Dendritic cell treated with granulocyte-macrophage colony-stimulating factor and Interleukin-4, amounts not matched to agents 40 ng/mL and 50 ng/mL, for 4 days (primary cell): Measurements from ENCODE around the gene TMEM212.

Source experiments
- H3K27ac Mint-ChIP-seq: one replicate; pipeline ENCODE4 v1.8.0; 2022; ENCODE audit warnings: mild to moderate bottlenecking, mixed read lengths
- H3K27me3 Mint-ChIP-seq: one replicate; pipeline ENCODE4 v1.8.0; 2022; ENCODE audit warnings: mild to moderate bottlenecking, mixed read lengths
- H3K36me3 Mint-ChIP-seq: one replicate; pipeline ENCODE4 v1.8.0; 2022; ENCODE audit warnings: low read depth, mixed read lengths
- H3K4me1 Mint-ChIP-seq: one replicate; pipeline ENCODE4 v1.8.0; 2022; ENCODE audit warnings: low read depth, mixed read lengths
- H3K4me3 Mint-ChIP-seq: one replicate; pipeline ENCODE4 v1.8.0; 2022; ENCODE audit warnings: mild to moderate bottlenecking, moderate library complexity, mixed read lengths
- H3K9me3 Mint-ChIP-seq: one replicate; pipeline ENCODE4 v1.8.0; 2022; ENCODE audit warnings: mixed read lengths
- intact Hi-C: fragments of 100-400 bp; cut with micrococcal nuclease; formaldehyde crosslinking; loops from one replicate; pipeline ENCODE4 v1.15.0; 2022

TMEM212 gene

DNA sequence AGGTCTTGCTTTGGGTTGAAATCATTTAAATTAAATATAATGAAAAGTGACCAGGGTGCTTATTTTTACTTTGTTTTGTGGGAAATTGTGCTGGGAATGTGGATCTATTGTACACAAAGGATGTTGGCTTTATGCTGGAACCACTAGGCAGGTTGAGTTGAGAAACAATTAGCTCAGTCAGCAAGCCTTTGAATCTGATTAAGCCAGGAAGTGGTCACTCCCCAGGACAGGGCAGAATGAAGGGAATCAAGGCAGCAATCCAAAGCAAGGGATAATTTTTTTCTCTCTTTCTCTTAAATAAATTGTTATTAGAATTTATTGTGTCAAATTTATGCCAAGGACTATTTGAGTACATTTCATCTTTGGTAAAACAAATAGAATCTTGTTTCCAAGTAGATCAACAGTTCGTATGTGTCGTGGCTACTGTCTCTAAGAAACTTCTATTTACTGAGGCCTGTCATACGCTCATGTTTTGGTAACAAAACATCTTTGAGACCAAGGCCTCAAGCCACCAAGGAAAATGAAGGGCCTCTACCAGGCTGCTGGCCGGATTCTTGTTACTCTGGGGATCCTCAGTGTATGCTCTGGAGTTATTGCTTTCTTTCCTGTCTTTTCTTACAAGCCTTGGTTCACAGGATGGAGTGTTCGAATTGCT lies at the start of gene TMEM212:
TSS of gene TMEM212 (plus strand) at position 486 of the 655 bp plus-strand sequence. CDS start at position 521, 35 bp downstream.
- H3K36me3 Mint-ChIP-seq = no peaks in the 10 kb centered on the region
- intact Hi-C loops = no loop called here
- H3K27ac Mint-ChIP-seq = no peak within 1 kb of the TSS
- no peaks in the 10 kb centered on the region for H3K9me3 Mint-ChIP-seq
- no peak within 1 kb of the TSS for H3K4me3 Mint-ChIP-seq
- peaks cover 3% of the 10 kb centered on the region for H3K27me3 Mint-ChIP-seq
- peaks cover 18% of the 10 kb centered on the region for H3K4me1 Mint-ChIP-seq

DNA sequence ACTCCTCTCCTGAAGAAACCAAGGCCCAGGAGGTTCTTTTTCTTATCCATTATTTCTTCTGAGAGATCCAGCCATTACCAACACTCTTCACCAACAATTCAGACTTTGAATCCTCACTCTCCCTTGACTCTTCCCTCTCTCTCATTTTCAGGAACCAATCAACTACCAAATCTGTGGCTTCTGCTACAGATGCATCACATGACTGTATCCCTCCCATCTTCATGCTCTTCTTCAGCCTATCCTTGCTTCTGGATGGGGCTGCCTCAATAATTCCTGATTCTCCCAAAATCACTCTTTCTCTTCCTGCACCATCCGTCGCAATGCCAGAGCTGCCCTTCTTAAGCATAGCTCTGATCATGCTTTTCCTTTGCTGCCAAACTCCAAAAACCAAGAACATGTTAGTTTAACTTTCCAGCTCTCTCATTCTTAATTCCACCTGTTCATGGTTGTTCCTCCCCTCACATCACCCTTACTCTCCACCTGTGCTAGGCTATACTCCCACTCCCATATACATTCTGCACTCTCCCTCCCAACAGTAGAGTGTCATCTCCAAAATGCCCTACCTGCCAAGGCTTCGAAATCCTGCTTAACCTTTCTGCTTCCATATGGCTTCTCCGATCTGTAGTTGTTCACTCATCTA lies 46.4 kb upstream of the TMEM212 start:
- H3K27ac Mint-ChIP-seq = no peak overlapping the region
- H3K4me3 Mint-ChIP-seq = no peak overlapping the region
- H3K9me3 Mint-ChIP-seq = no peaks in the 10 kb centered on the region
- intact Hi-C loops = no loop called here
- no peaks in the 10 kb centered on the region for H3K27me3 Mint-ChIP-seq
- peaks cover 11% of the 10 kb centered on the region for H3K4me1 Mint-ChIP-seq
- H3K36me3 Mint-ChIP-seq = no peaks in the 10 kb centered on the region

DNA sequence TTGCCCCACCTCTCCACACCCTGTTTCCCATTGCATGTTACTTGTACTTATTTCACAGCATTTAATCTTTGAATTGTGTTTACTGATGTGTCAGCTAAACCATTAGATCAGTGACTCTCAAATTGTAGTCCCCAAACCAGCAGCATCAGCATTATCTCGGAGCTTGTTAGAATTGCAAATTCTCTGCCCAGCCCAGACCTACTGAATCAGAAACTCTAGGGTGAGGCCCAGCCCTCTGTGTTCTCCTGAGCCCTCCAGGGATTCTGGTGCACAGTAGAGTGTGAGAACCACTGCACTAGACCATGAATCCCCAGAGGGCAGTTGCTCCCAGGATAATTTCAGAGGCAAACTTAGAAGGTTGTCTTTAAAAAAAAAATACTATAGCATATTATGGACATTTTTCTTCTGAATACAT lies 45.9 kb upstream of the TMEM212 start:
- Mint-ChIP-seq H3K9me3 (no peaks in the 10 kb centered on the region), H3K27me3 (no peaks in the 10 kb centered on the region), H3K4me3 (no peak overlapping the region), H3K36me3 (no peaks in the 10 kb centered on the region), H3K4me1 (peaks cover 8% of the 10 kb centered on the region), H3K27ac (no peak overlapping the region)
- intact Hi-C loops = no loop called here

GRCh38 chr3:171797873-171798272 lies 45.3 kb upstream of the TMEM212 start:
- Mint-ChIP-seq H3K27me3 (no peaks in the 10 kb centered on the region), H3K36me3 (no peaks in the 10 kb centered on the region), H3K27ac (no peak overlapping the region), H3K4me1 (peaks cover 8% of the 10 kb centered on the region), H3K9me3 (no peaks in the 10 kb centered on the region), H3K4me3 (no peak overlapping the region)
- intact Hi-C loops = no loop called here

DNA sequence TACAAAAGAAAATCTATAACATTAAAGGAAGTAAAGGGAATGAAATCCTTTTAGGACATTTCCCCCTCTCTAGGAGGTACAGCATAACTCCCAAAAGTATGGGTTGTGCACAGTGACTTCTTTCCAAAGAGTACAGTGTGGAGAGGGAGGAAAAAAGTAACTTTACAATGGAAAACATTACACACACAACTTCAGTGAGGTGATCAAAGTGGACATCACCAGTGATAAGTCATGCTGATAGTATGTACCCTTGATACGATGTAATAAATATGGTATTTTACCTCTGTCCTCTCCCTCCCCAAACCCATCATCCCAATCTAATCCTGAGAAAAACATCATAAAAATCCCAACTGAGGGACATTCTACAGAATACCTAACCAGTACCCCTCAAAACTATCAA lies 43.6 kb upstream of the TMEM212 start:
- Mint-ChIP-seq H3K27ac (no peak overlapping the region), H3K27me3 (no peaks in the 10 kb centered on the region), H3K36me3 (no peaks in the 10 kb centered on the region), H3K9me3 (no peaks in the 10 kb centered on the region), H3K4me1 (peaks cover 22% of the 10 kb centered on the region), H3K4me3 (no peak overlapping the region)
- intact Hi-C loops = no loop called here

DNA sequence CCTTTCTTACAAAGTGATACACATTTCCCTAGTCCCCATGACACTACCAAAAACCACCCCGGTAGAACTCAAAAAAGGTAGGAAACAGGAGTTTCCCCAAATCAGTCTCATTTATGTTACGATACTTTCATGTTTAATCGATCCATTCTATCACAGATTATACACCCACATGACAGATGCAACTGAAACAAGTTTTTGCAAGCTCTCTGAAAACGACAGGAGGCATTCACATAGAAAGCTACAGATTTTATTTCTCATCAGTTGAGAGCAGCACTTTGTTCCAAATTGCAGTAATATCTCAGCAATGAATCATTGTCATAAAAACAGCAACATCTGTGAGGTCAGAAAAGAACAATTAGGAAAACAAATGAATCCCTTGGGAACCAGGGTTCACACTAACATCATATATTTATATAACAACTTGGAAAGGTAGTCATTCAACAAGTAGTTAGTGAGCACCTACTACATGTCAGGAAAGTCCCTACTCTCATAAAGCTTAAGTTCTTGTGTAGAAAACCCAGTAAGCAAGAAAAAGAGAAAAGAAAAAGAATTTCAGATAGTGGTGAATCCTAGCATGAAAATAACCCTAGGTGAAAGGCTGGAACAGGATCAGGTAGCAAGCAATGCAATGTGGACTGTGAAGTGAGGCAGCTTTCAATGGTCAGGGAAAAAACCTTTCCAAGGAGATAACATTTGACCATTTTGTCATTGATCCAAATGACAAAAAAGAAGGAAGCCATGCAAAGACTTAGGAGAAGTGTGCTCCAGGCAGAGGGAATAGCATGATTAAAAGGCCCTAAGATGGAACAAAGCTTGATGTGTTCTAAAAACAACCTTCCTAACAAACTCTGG lies 41.2 kb upstream of the TMEM212 start:
- intact Hi-C loops = no loop called here
- H3K4me1 Mint-ChIP-seq = peaks cover 40% of the 10 kb centered on the region
- H3K27ac Mint-ChIP-seq = no peak overlapping the region
- no peak overlapping the region for H3K4me3 Mint-ChIP-seq
- no peaks in the 10 kb centered on the region for H3K9me3 Mint-ChIP-seq
- H3K27me3 Mint-ChIP-seq = no peaks in the 10 kb centered on the region
- H3K36me3 Mint-ChIP-seq = no peaks in the 10 kb centered on the region

GRCh38 chr3:171802590-171802956 lies 40.6 kb upstream of the TMEM212 start:
- intact Hi-C loops = no loop called here
- Mint-ChIP-seq H3K36me3 (no peaks in the 10 kb centered on the region), H3K9me3 (no peaks in the 10 kb centered on the region), H3K4me1 (peaks cover 46% of the 10 kb centered on the region), H3K27me3 (no peaks in the 10 kb centered on the region), H3K4me3 (no peak overlapping the region), H3K27ac (no peak overlapping the region)

GRCh38 chr3:171803044-171803443 lies 40.1 kb upstream of the TMEM212 start:
- Mint-ChIP-seq H3K4me3 (no peak overlapping the region), H3K4me1 (peaks cover 50% of the 10 kb centered on the region), H3K27ac (no peak overlapping the region), H3K27me3 (no peaks in the 10 kb centered on the region), H3K9me3 (no peaks in the 10 kb centered on the region), H3K36me3 (no peaks in the 10 kb centered on the region)
- intact Hi-C loops = no loop called here

- H3K4me3 Mint-ChIP-seq = no peak overlapping the region
- intact Hi-C loops = no loop called here
- H3K36me3 Mint-ChIP-seq = peaks cover 6% of the 10 kb centered on the region
- no peaks in the 10 kb centered on the region for H3K9me3 Mint-ChIP-seq
- H3K27me3 Mint-ChIP-seq = no peaks in the 10 kb centered on the region
- peaks cover 60% of the 10 kb centered on the region for H3K4me1 Mint-ChIP-seq
- H3K27ac Mint-ChIP-seq = no peak overlapping the region
Measured at GRCh38 chr3:171804618-171805389, 38.3 kb upstream of the TMEM212 start.

DNA sequence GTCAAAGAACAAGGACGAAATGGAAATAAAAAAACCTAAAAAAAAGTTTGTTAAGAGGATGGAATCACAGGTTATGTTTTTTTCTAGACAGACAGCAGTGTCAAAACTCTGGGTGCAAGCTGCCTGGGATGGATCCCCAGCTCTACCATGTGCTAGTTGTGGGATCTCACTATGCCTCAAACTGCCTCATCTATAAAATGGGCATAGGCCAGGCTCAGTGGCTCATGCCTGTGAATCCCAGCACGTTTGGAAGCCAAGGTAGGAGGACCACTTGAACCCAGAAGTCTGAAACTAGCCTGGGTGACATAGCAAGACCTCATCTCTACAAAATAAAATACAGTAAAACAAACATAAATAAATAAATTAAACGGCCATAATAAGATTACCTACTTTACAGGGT lies 37.5 kb upstream of the TMEM212 start:
- Mint-ChIP-seq H3K36me3 (peaks cover 10% of the 10 kb centered on the region), H3K4me3 (no peak overlapping the region), H3K9me3 (no peaks in the 10 kb centered on the region), H3K27ac (peak overlapping the region; percentile 56), H3K27me3 (no peaks in the 10 kb centered on the region), H3K4me1 (peaks cover 61% of the 10 kb centered on the region)
- intact Hi-C loops = no loop called here

GRCh38 chr3:171806200-171807128 lies 36.7 kb upstream of the TMEM212 start:
- H3K4me3 Mint-ChIP-seq = no peak overlapping the region
- peaks cover 61% of the 10 kb centered on the region for H3K4me1 Mint-ChIP-seq
- peaks cover 10% of the 10 kb centered on the region for H3K36me3 Mint-ChIP-seq
- peak overlapping the region; percentile 56 for H3K27ac Mint-ChIP-seq
- no peaks in the 10 kb centered on the region for H3K9me3 Mint-ChIP-seq
- intact Hi-C loops = no loop called here
- no peaks in the 10 kb centered on the region for H3K27me3 Mint-ChIP-seq

GRCh38 chr3:171807129-171807675 lies 35.9 kb upstream of the TMEM212 start:
- no peaks in the 10 kb centered on the region for H3K9me3 Mint-ChIP-seq
- H3K4me3 Mint-ChIP-seq = no peak overlapping the region
- intact Hi-C loops = no loop called here
- peaks cover 59% of the 10 kb centered on the region for H3K4me1 Mint-ChIP-seq
- H3K27ac Mint-ChIP-seq = peak overlapping the region; percentile 56
- H3K27me3 Mint-ChIP-seq = no peaks in the 10 kb centered on the region
- peaks cover 10% of the 10 kb centered on the region for H3K36me3 Mint-ChIP-seq

GRCh38 chr3:171807806-171808205 lies 35.3 kb upstream of the TMEM212 start:
- H3K27ac Mint-ChIP-seq = no peak overlapping the region
- intact Hi-C loops = no loop called here

More at GRCh38 chr3:171807806-171808205, 35.3 kb upstream of the TMEM212 start:
- peaks cover 10% of the 10 kb centered on the region for H3K36me3 Mint-ChIP-seq
- no peaks in the 10 kb centered on the region for H3K9me3 Mint-ChIP-seq
- H3K4me3 Mint-ChIP-seq = no peak overlapping the region
- peaks cover 53% of the 10 kb centered on the region for H3K4me1 Mint-ChIP-seq
- no peaks in the 10 kb centered on the region for H3K27me3 Mint-ChIP-seq
